Natural killer cell treated with Interleukin-12 subunit alpha and Interleukin-12 subunit beta and Interleukin-15 and Interleukin-18, amount 100 ng/mL, for 72 hours (primary cell): Measurements from ENCODE around the gene RBM5. TPM values are rescaled to one million over a fixed set of nuclear protein-coding genes. Genes with fewer than 3 reads are reported as not detected.

Source experiments
- ATAC-seq, 2 donors: fragments of 150-1000 bp; cut with Tn5 transposase in 1 of 2; sonication (Bioruptor Pico), chemical (Tn5 transposase) in 1 of 2; 2 replicates each; pipeline ENCODE4 v1.10.0; 2021
- DNase-seq: peaks from one replicate; pipeline ENCODE4 v3.0.0; 2022; ENCODE audit warnings: low spot score
- H3K27ac Mint-ChIP-seq, 2 donors: 1 replicate in 1 of 2; 2 replicates in 1 of 2; pipeline ENCODE4 v1.8.0; 2022; ENCODE audit warnings: mixed read lengths in 2 of 2, mild to moderate bottlenecking in 1 of 2, moderate library complexity in 1 of 2
- H3K27me3 Mint-ChIP-seq, 2 donors: 1 replicate in 1 of 2; 2 replicates in 1 of 2; pipeline ENCODE4 v1.8.0; 2022; ENCODE audit warnings: mixed read lengths in 2 of 2
- H3K36me3 Mint-ChIP-seq: one replicate; pipeline ENCODE4 v1.8.0; 2022; ENCODE audit warnings: mixed read lengths
- H3K4me1 Mint-ChIP-seq, 2 donors: 1 replicate in 1 of 2; 2 replicates in 1 of 2; pipeline ENCODE4 v1.8.0; 2022; ENCODE audit warnings: low read depth in 2 of 2, mixed read lengths in 2 of 2, mild to moderate bottlenecking in 1 of 2
- H3K4me3 Mint-ChIP-seq: one replicate; pipeline ENCODE4 v1.8.0; 2022; ENCODE audit warnings: mixed read lengths
- H3K9me3 Mint-ChIP-seq: 2 replicates; pipeline ENCODE4 v1.8.0; 2022; ENCODE audit warnings: mixed read lengths
- total RNA-seq, 2 donors: library from RNA; stranded (reverse); gene quantifications; one replicate each; pipeline ENCODE4 v1.2.3, GENCODE V29; 2022

RBM5 gene
- total RNA-seq, 2 donors from 2014 or later: 198 to 270 TPM

DNA sequence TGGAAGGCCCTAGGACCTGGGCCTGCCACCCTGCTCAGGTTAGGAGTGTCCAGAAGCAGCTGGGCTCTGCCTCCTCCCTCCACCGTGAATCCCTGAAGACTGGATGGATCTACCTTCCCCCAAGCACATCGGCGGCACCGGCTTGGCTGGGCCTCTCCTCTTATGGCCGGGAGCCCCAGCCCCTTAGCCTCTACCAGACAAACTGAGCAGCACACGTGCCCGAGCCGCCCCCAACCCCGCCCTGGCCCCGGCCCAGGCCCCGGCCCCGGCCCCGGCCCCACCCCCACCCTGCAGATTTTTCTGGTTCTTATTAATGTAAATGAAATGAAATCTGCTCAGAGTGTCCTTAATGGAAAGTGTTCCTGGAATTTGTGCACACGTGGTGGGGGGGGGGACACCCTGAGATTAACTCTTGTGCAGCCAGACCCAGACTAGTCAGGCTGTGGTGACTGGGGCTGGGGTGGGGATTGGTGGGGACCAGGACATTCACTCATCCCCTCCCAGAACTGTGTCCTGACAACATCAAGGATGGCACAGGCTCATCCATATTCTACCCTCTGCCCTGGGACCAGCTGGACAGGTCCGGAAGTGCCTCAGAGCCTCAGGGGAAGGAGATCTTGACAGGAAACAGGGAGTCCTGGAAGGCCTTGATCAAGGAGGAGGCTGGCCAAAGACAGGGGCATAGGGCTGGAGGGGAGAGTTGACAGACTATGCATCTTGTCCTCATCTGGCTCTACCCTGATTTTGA lies 35.5 kb downstream of the RBM5 start:
- no peaks in the 10 kb centered on the region for H3K36me3 Mint-ChIP-seq
- no peak overlapping the region for H3K27ac Mint-ChIP-seq
- H3K4me3 Mint-ChIP-seq: no peak overlapping the region
- no peaks in the 10 kb centered on the region for H3K27me3 Mint-ChIP-seq
- DNase-seq (no peak), ATAC-seq (no peak)
- no peaks in the 10 kb centered on the region for H3K9me3 Mint-ChIP-seq
- H3K4me1 Mint-ChIP-seq: no peaks in the 10 kb centered on the region

DNA sequence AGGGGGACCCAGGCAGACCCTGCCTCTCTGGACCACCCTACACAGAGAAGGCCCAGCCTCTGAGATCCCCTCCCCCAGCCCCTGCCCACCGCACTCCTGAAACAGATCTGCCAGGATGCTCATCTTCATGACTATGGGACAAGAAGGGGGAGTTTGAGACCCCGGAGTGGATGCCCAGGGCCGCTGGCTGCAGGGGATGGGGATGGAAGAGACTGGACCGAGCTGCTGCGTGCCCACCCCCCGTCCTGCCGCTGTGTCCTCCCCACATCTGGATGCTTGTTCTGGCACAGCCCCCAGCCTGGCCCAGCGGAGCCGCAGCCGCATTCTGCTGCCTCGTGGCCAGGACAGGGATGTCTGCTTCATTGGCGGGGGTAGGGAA lies 36.1 kb downstream of the RBM5 start:
- DNase-seq (no peak), ATAC-seq (no peak)
- no peak overlapping the region for H3K4me3 Mint-ChIP-seq
- no peaks in the 10 kb centered on the region for H3K27me3 Mint-ChIP-seq
- no peaks in the 10 kb centered on the region for H3K4me1 Mint-ChIP-seq
- H3K9me3 Mint-ChIP-seq: no peaks in the 10 kb centered on the region
- no peak overlapping the region for H3K27ac Mint-ChIP-seq
- H3K36me3 Mint-ChIP-seq: no peaks in the 10 kb centered on the region

DNA sequence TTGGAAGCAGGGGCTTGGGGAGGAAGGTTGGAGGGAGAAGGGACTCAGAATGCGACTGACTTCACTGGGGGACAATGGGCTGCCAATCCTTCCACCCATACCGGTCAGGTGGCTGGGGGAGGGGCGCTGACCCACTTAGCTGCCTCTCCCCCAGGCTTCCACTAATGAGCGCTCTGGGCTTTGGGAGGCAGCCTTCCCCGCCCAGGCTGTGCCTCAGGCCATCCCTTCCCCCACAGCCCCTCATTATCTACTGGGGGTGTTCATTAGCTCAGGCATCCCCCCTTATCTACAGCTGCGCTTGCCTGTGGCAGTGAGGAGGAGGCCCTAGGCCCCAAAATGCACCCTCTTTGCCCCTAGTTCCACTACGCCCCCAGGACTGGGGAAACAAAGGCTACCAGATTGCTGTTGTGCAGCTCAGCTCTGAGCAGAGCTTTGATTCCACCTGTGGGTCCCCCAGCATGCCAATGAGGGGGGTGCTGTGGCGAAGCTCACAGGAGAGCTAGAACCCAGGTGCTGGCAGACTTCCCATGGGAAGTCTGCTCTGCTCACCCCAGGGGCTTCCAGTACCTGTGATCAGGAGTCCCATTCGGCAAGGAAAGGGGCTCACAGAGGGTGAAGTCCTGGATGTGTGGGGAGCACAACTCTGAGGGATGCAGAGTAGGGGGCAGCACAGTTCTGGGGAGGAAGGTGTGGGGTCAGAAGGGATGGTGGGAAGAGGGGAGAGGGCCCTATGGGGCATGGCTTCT lies 37.0 kb downstream of the RBM5 start:
- no peaks in the 10 kb centered on the region for H3K9me3 Mint-ChIP-seq
- H3K4me1 Mint-ChIP-seq: no peaks in the 10 kb centered on the region
- no peak for ATAC-seq
- H3K4me3 Mint-ChIP-seq: no peak overlapping the region
- no peak overlapping the region for H3K27ac Mint-ChIP-seq
- DNase-seq: no peak
- H3K27me3 Mint-ChIP-seq: no peaks in the 10 kb centered on the region
- no peaks in the 10 kb centered on the region for H3K36me3 Mint-ChIP-seq

DNA sequence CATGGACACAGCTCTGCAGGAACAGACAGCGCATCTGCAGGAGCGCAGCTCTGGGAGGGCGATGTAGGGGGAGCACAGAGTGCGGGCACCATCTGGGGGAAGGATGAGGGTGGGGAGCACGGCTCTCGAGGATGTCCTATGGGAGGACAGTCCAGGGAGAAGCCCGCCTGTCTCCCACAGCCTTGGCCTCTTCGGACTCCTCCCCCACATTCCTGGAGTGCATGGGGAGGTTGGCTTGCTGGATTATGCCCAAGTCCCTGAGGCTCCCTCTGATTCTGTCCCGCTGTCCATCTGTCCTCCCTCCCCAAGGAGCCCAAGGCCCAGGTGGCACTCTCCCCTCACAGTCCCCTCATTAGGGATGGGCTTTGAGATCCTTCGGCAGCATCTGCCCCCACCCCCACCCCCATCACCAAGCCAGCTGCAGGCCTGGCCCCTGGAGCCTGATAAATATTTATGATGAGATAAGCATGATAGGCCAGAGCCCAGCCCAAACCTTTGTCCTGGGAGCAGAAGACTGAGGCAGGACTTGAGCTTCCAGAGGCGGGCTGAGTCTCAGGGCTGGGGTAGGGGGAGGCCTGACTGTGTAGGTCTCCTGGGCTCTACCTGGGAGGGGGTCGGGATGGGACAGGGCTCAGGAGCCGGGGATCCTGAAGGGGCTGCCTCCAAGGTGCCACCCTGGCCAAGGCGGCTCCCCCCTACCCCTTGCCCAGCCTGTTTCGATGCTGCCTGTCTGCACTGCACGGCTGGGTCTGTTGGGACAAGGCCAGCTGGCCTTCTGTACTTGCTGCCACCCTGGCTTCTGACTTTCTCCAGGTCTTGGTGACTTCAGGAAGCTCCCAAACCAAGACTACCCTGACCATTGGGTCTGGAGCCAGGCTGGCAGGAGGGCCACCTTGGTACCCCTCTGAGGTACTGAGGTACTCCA lies 37.8 kb downstream of the RBM5 start:
- Mint-ChIP-seq H3K4me3 (no peak overlapping the region), H3K27me3 (no peaks in the 10 kb centered on the region), H3K4me1 (no peaks in the 10 kb centered on the region), H3K27ac (no peak overlapping the region), H3K36me3 (no peaks in the 10 kb centered on the region), H3K9me3 (no peaks in the 10 kb centered on the region)
- ATAC-seq (no peak), DNase-seq (no peak)

DNA sequence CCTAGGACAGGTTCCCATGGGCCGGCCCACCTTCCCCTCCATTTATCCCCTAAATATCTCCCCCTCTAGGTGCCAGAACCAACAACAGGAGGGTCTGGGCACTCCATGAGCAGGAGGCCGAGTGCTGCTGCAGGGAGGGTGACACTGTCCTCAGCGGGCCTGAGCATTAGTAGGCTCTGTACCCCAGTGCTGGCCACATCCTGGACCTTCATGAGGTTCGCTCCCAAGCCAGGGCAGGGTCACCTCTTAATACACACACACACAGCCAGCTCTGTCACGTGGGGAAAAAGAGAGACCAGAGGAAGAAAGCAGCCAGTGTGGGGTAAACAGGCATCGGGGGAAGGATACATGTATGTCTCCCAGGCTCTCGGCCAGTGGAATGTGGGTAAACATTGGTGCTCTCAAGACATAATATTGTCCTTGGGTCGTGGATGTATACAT lies 38.6 kb downstream of the RBM5 start:
- ATAC-seq (no peak), DNase-seq (no peak)
- Mint-ChIP-seq H3K27ac (no peak overlapping the region), H3K27me3 (no peaks in the 10 kb centered on the region), H3K36me3 (no peaks in the 10 kb centered on the region), H3K4me1 (no peaks in the 10 kb centered on the region), H3K9me3 (no peaks in the 10 kb centered on the region), H3K4me3 (no peak overlapping the region)

DNA sequence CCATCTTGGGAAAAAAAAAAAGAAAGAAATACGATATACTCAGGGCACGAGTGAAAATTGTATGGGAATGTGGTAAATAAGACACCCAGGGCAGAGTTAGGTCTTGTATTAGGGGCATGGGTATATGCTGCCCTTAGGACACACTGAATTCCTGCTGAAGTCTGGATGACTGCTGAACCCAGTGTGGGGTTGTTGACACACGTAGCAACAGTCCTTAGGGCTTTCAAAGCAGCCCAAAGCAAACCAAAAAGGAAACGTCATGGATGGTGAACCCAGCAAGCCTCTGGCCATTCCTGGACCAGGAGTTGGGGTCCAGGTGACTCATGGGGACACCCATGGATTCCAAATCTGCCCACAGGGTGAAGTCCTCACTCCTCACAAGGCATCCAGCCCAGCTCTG lies 39.3 kb downstream of the RBM5 start:
- Mint-ChIP-seq H3K4me3 (no peak overlapping the region), H3K27ac (no peak overlapping the region), H3K36me3 (no peaks in the 10 kb centered on the region), H3K27me3 (no peaks in the 10 kb centered on the region), H3K4me1 (no peaks in the 10 kb centered on the region), H3K9me3 (no peaks in the 10 kb centered on the region)
- no peak for ATAC-seq
- no peak for DNase-seq

DNA sequence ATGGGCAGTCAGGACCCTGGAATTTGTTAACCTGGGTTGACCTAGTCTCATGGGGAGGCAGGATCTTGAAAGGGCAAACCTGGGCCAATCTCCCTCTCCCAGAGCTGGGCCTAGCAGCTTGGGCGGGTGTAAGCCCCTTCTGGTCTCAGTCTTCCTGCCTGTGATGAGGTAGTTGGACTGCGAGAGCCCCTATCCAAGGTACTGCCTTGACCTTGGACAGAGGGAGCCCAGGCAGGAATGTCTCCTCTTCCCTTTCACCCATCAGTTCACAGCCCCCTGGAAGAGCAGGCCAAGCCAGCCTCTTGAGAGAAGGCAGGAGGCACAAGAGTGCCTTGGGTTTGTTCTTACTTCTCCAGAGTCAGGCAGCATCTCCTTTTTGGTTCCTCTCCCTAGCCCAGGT lies 41.7 kb downstream of the RBM5 start:
- no peaks in the 10 kb centered on the region for H3K36me3 Mint-ChIP-seq
- no peak overlapping the region for H3K27ac Mint-ChIP-seq
- no peaks in the 10 kb centered on the region for H3K27me3 Mint-ChIP-seq
- H3K4me3 Mint-ChIP-seq: no peak overlapping the region
- ATAC-seq (no peak), DNase-seq (no peak)
- H3K4me1 Mint-ChIP-seq: no peaks in the 10 kb centered on the region
- no peaks in the 10 kb centered on the region for H3K9me3 Mint-ChIP-seq

DNA sequence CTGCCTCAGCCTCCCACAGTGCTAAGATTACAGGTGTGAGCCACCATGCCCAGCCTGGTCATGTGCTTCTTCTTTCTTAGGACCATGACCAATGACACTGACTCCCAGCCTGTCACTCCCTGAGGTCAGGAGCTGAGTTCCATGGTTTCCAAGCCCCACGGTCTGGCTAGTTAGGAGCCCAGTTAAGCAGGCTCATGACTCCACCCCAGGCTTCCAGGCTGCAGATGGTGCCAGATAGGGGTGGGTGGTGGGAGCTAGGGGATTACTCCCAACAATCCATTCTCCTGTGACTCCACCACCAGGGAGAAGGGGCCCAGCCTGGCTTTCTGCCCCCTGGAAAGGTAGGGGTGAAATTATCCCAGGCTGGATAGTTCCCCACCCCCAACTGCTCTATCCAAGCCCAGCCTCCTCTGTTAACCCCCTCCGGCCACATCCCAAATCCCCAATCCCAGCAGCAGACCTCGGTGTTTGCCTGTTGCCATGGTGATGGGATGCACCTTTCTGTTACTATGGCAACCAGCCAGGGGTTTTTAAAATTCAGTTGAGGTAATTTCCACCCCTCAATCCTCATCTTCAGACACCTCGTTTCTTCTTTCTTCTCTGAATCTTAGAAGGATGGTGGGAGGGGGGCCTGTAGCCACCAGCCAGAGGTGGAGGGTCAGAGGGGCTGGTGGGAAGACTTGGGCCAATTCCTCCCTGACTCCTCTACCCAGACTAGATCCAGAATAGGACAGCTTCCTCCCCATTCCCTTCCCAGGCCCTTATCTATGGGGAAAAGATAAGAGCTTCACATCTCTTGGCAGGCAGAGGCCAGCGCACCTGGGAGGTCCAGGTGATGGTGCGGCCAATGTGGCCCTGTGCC lies 43.9 kb downstream of the RBM5 start:
- H3K4me1 Mint-ChIP-seq: no peaks in the 10 kb centered on the region
- ATAC-seq: no peak
- H3K36me3 Mint-ChIP-seq: no peaks in the 10 kb centered on the region
- no peaks in the 10 kb centered on the region for H3K27me3 Mint-ChIP-seq
- no peak for DNase-seq
- no peak overlapping the region for H3K4me3 Mint-ChIP-seq
- no peaks in the 10 kb centered on the region for H3K9me3 Mint-ChIP-seq
- no peak overlapping the region for H3K27ac Mint-ChIP-seq

DNA sequence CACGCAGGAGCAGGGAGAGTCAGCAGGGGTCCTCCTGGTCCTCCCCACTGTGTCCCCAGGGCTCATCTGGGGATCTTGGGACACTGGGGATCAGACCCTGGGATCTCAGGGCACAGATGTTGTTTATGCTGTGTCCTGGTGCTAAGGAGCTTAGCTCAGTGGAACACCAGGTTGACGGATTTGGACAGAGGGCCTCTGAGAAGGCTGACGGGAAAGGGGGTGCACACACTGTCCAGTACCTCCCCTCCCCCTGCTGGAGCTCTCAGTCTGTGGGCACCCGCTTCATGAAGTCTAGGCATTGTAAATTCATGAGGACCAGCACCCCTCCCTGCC lies 44.5 kb downstream of the RBM5 start:
- no peaks in the 10 kb centered on the region for H3K36me3 Mint-ChIP-seq

DNA sequence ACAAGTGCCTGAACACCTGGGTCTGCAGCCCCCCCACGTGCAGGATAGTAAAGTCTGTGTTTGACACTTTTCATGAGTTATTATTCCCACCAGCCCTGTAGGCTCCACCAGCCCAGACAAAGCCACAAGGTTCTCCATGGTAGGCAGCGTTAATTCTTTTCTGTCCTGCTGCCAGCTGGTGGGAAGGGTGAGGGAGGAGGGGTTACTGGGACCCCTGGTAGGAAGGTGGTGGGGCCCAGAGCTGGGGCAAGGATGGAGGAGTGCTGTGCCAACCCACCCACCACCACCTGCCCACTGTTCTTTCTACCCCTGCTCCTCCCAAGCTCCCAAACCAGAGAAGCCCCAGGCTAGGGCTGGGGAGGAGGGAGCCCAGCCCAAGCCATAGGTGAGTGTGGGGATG lies 45.6 kb downstream of the RBM5 start:
- Mint-ChIP-seq H3K27me3 (no peaks in the 10 kb centered on the region), H3K9me3 (no peaks in the 10 kb centered on the region), H3K36me3 (no peaks in the 10 kb centered on the region), H3K27ac (no peak overlapping the region), H3K4me3 (no peak overlapping the region), H3K4me1 (peaks cover 0 to 9% of the 10 kb centered on the region in 2 donors)
- DNase-seq (no peak), ATAC-seq (no peak)

More for the DNA sequence above, 44.5 kb downstream of the RBM5 start:
- H3K4me3 Mint-ChIP-seq: no peak overlapping the region
- ATAC-seq (no peak), DNase-seq (no peak)
- no peak overlapping the region for H3K27ac Mint-ChIP-seq
- H3K9me3 Mint-ChIP-seq: no peaks in the 10 kb centered on the region
- no peaks in the 10 kb centered on the region for H3K27me3 Mint-ChIP-seq
- peaks cover 0 to 2% of the 10 kb centered on the region in 2 donors for H3K4me1 Mint-ChIP-seq

DNA sequence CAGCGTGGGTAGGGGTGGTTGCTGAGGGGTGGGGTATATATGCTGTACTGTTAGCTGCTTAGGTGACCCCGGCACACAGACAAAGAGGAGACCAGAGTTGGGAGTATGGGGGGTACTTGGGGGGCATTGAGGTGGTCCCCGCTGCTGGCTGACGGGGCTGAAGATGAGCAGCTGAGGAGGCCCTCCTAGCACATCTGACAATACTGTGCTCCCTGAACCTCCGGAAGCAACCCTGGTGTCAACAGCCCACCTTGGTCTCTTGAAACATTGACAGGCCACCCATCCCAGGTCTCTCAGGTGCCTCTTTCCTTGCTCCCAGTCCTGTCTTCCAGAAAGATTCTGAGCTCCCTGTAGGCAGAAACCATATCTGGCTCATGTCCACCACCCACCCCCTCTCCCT lies 47.2 kb downstream of the RBM5 start:
- Mint-ChIP-seq H3K4me3 (no peak overlapping the region), H3K9me3 (no peaks in the 10 kb centered on the region), H3K36me3 (no peaks in the 10 kb centered on the region), H3K4me1 (peaks cover 0 to 9% of the 10 kb centered on the region in 2 donors), H3K27me3 (no peaks in the 10 kb centered on the region), H3K27ac (no peak overlapping the region)
- ATAC-seq (no peak), DNase-seq (no peak)

DNA sequence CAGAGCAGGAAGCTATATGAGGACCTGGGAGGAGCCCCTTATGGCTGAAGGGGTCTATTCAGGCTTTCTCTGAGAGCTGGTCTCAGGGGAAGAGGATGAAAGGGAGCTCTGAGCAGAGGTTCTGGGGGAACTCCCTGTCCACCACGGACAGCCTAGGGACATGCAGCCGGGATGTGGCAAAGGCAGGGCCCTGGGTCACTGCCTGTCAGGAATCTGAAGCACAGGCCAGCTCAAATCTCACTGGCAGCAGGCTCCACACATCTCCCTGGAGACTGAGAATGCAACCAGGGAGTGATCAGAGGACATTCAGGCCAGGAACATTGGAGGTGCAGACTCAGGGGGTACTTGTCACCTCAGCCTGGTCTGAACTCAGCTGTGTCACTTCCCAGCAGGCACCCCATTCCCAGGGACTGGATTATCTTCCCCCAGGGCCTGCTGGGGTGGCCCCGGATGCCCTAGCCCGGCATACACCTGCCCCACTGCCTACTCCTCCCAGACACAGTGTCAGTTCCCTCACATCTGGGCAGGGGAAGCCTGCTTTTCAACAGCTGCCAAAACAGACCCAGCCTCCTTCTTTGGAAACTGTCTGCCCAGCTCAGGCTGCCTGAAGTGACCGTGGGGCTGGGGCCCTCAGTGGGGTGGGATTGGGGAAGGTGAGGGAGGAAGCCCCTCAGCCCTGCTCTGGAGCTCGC lies 48.1 kb downstream of the RBM5 start:
- Mint-ChIP-seq H3K27ac (no peak overlapping the region), H3K4me1 (peaks cover 0 to 9% of the 10 kb centered on the region in 2 donors)

DNA sequence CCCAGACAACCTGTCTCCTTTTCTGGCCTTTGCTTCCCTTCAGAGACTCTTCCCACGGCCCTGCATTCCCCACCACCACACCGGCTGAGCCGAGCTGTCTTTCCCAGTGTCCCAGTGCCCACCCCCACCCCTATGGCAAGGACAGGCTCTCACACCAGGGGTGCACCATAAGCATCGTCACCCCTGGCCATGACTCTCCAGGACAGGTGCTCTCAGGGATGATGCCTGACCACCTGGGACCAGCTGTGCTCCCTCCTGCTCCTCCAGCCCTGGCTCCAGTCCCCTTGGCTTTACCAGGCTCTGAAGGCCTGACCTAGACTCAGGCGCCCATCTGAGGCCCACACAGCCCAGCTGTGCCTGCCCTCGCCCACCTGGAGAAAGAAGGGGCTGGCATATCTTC lies 48.8 kb downstream of the RBM5 start:
- H3K27ac Mint-ChIP-seq: no peak overlapping the region
- H3K9me3 Mint-ChIP-seq: no peaks in the 10 kb centered on the region
- peaks cover 0 to 9% of the 10 kb centered on the region in 2 donors for H3K4me1 Mint-ChIP-seq
- H3K27me3 Mint-ChIP-seq: peaks cover 0 to 3% of the 10 kb centered on the region in 2 donors
- no peak for DNase-seq
- no peak overlapping the region for H3K4me3 Mint-ChIP-seq
- no peaks in the 10 kb centered on the region for H3K36me3 Mint-ChIP-seq
- peak in 1 of 2 donors; percentile 2 for ATAC-seq

More for the DNA sequence above, 48.1 kb downstream of the RBM5 start:
- DNase-seq (no peak), ATAC-seq (no peak)
- Mint-ChIP-seq H3K36me3 (no peaks in the 10 kb centered on the region), H3K4me3 (no peak overlapping the region), H3K9me3 (no peaks in the 10 kb centered on the region), H3K27me3 (no peaks in the 10 kb centered on the region)
